Pancreas (tissue), 10 donors: Measurements from ENCODE around the gene CASZ1. TPM values are rescaled to one million over a fixed set of nuclear protein-coding genes. Genes with fewer than 3 reads are reported as not detected.

Experiments
- ATAC-seq, 4 donors: fragments of 200-7000 bp; cut with Tn5 transposase; one replicate each; pipeline versions ENCODE4 v1.8.0 to v1.9.1; 2020; ENCODE audit warnings: mild to moderate bottlenecking in 4 of 4, moderate library complexity in 4 of 4
- DNase-seq, 6 donors: peaks; one replicate each; pipeline ENCODE4 v3.0.0-alpha.2; 2020
- FAIRE-seq: peaks from 2 replicates; lab custom pipeline; 2012; peaks lifted over from hg19 to GRCh38; lab: Jason Lieb, UNC
- H3K27ac ChIP-seq, 4 donors: fragments of 200-600 bp; sonication (generic); 1 replicate in 3 of 4; 2 replicates in 1 of 4; pipeline versions ENCODE4 v1.5.0 to v1.8.0; 2020
- H3K27me3 ChIP-seq, 4 donors: fragments of 200-600 bp; one replicate each; pipeline ENCODE4 v1.8.0; 2021
- H3K36me3 ChIP-seq, 3 donors: fragments of 200-600 bp; sonication (generic) in 1 of 3; one replicate each; pipeline versions ENCODE4 v1.5.0 to v1.8.0; 2020 to 2021
- H3K4me1 ChIP-seq, 3 donors: fragments of 200-600 bp; one replicate each; pipeline ENCODE4 v1.8.0; 2021
- H3K4me3 ChIP-seq, 4 donors: fragments of 200-600 bp; sonication (generic) in 2 of 4; one replicate each; pipeline versions ENCODE4 v1.5.0 to v1.8.0; 2020 to 2021
- H3K9me3 ChIP-seq, 4 donors: fragments of 200-600 bp; one replicate each; pipeline ENCODE4 v1.8.0; 2021
- CTCF ChIP-seq, 4 donors: fragments of 200-600 bp; sonication (generic) in 3 of 4; IDR thresholded peaks; one replicate each; pipeline versions ENCODE4 v1.5.0 to v1.8.0; 2021; ENCODE audit warnings: antibody characterized with exemption in 4 of 4
- WGBS, 2 donors: extraction: QIAGEN DNeasy Blood & Tissue Kit; methylation state at CpG; one replicate each; pipeline ENCODE4 v1.1.7; 2013; 5-methylcytosine and 5-hydroxymethylcytosine counted together
- intact Hi-C, 3 donors: fragments of 100-400 bp; cut with DNase I; formaldehyde crosslinking; loops; one replicate each; pipeline versions ENCODE4 v1.11.1 to v1.14.2; 2022
- polyA plus RNA-seq, 2 donors: library from polyadenylated mRNA; stranded (reverse); fragments of 200-250 nt; gene quantifications; one replicate each; pipeline ENCODE4 v1.2.3, GENCODE V29; 2013
- total RNA-seq, 6 donors: library from RNA; stranded (reverse); fragmentation: NEBNext Ultra II Directional in 4 of 6; extraction: Animal tissue kit (Norgen Biotek cat#: 25700) in 4 of 6; gene quantifications; one replicate each; pipeline versions ENCODE4 v1.2.1 to v1.2.4, GENCODE V29; 2021 to 2023
- donor health status: healthy with polysubstance abuse.
- donor health status: DM: no; HTN: no; CAD: no; lungs with moderate emphysema.
- donor health status: DM: no; HTN: no; CAD: no.
- donor health status: control.
- donor health status: control.
- donor health status: Bipolar disorder and iron deficiency.
- donor health status: DM: yes; HTN: yes; CAD: no.
- donor health status: DM: no; HTN: no; CAD: no.
- donor health status: DM: no; HTN: no; CAD: no.
- donor health status: DM: yes; HTN: yes; CAD: no.

Gene CASZ1
- total and polyA plus RNA-seq, 8 donors: 6.7 to 18.9 (median 13.8) TPM

- Histone ChIP-seq H3K27ac (no peak overlapping the region), H3K27me3 (no peaks in the 10 kb centered on the region), H3K4me1 (peaks cover 0 to 10% (median 0%) of the 10 kb centered on the region in 3 donors), H3K9me3 (no peaks in the 10 kb centered on the region), H3K36me3 (peaks cover 0 to 12% (median 0%) of the 10 kb centered on the region in 3 donors), H3K4me3 (no peak overlapping the region)
- intact Hi-C loops: no loop called here
- no peak for TF ChIP-seq CTCF (IDR thresholded peaks at IDR 0.05)
- WGBS, 2 donors: 93 to 94% methylated on average over 52 of the region's 52 CpGs
- ATAC-seq (no peak), DNase-seq (no peak), FAIRE-seq (no peak)
These were observed 136.6 kb downstream of the CASZ1 start for GRCh38 chr1:10659646-10660540.

- H3K36me3 ChIP-seq: peaks cover 0 to 12% (median 0%) of the 10 kb centered on the region in 3 donors
- ATAC-seq (no peak), DNase-seq (no peak), FAIRE-seq (no peak)
- no peak for TF ChIP-seq CTCF (IDR thresholded peaks at IDR 0.05)
- intact Hi-C loops: no loop called here
- H3K27me3 ChIP-seq: no peaks in the 10 kb centered on the region
- WGBS, 2 donors: 94 to 96% methylated on average over 17 to 18 of the region's 18 CpGs
- H3K27ac ChIP-seq: no peak overlapping the region
- H3K4me1 ChIP-seq: peaks cover 0 to 10% (median 0%) of the 10 kb centered on the region in 3 donors
- no peaks in the 10 kb centered on the region for H3K9me3 ChIP-seq
- H3K4me3 ChIP-seq: no peak overlapping the region
These were observed 137.2 kb downstream of the CASZ1 start for GRCh38 chr1:10659218-10659617.

- no peak for TF ChIP-seq CTCF (IDR thresholded peaks at IDR 0.05)
- Histone ChIP-seq H3K27me3 (no peaks in the 10 kb centered on the region), H3K4me1 (peaks cover 0 to 3% (median 0%) of the 10 kb centered on the region in 3 donors), H3K9me3 (no peaks in the 10 kb centered on the region), H3K27ac (no peak overlapping the region), H3K36me3 (peaks cover 0 to 17% (median 0%) of the 10 kb centered on the region in 3 donors), H3K4me3 (no peak overlapping the region)
- intact Hi-C loops: no loop called here
- ATAC-seq: no peak
- 85 to 87% methylated on average over 19 of the region's 19 CpGs for WGBS, 2 donors
- no peak for FAIRE-seq
- DNase-seq: no peak
These were observed 137.9 kb downstream of the CASZ1 start for GRCh38 chr1:10658396-10659066.

GRCh38 chr1:10657088-10657847, 139.2 kb downstream of the CASZ1 start:
- no peak overlapping the region for H3K4me3 ChIP-seq
- no peak for TF ChIP-seq CTCF (IDR thresholded peaks at IDR 0.05)
- no peak for FAIRE-seq
- DNase-seq: no peak
- H3K27ac ChIP-seq: no peak overlapping the region
- peaks cover 0 to 18% (median 0%) of the 10 kb centered on the region in 3 donors for H3K36me3 ChIP-seq
- H3K9me3 ChIP-seq: no peaks in the 10 kb centered on the region
- no peak for ATAC-seq
- intact Hi-C loops: no loop called here
- 87 to 89% methylated on average over 28 to 29 of the region's 29 CpGs for WGBS, 2 donors
- H3K4me1 ChIP-seq: no peaks in the 10 kb centered on the region
- H3K27me3 ChIP-seq: no peaks in the 10 kb centered on the region
